Endothelial cell of umbilical vein (primary cell): ENCODE measurements around the gene SLC25A43. TPM values are rescaled to one million over a fixed set of nuclear protein-coding genes. Genes with fewer than 3 reads are reported as not detected.
"Not testable (repeated sequence)": the region's sequence is repeated elsewhere in the genome, so short reads cannot be mapped to it uniquely, and the experiment has no call there.

Source experiments
- BruUV-seq: library from RNA; stranded (reverse); fragments of 400-500 nt; replicated peaks from 2 replicates; lab custom pipeline; 2021; lab: Mats Ljungman, UMichigan
- CTCF ChIA-PET: fragments of 300-600, 350-600 bp; sonication (Branson Sonifier 250); formaldehyde crosslinking; loops from one replicate; lab custom pipeline; 2021; ENCODE audit warnings: antibody characterized with exemption, inconsistent platforms; lab: Charles Lee
- POLR2A ChIA-PET: fragments of 300-600, 350-600 bp; sonication (Branson Sonifier 250); formaldehyde crosslinking; loops from one replicate; lab custom pipeline; 2021; ENCODE audit warnings: antibody characterized with exemption, inconsistent platforms; lab: Charles Lee
- DNase-seq: peaks from one replicate; pipeline ENCODE4 v3.0.0-alpha.2; 2011; ENCODE audit warnings: low read depth, low spot score
- FAIRE-seq: peaks from 2 replicates; lab custom pipeline; 2011; peaks lifted over from hg19 to GRCh38; lab: Jason Lieb, UNC
- H2AFZ ChIP-seq: 2 replicates; pipeline ENCODE4 v1.6.0; 2012; ENCODE audit warnings: low read depth, low read length, control low read depth, inconsistent platforms
- H3K27ac ChIP-seq: 2 replicates; pipeline ENCODE4 v1.5.1; 2011; ENCODE audit warnings: low read depth, mild to moderate bottlenecking, control low read depth, low read length, moderate library complexity; ENCODE audit not compliant: insufficient read depth
- H3K27me3 ChIP-seq, 2 experiments: 2 replicates each; pipeline versions ENCODE4 v1.6.0 to v1.6.1; 2011; ENCODE audit warnings: low read length in 2 of 2, mixed read lengths in 1 of 2; ENCODE audit not compliant: control insufficient read depth in 2 of 2, insufficient read depth in 2 of 2
- H3K36me3 ChIP-seq, 2 experiments: 2 replicates in 1 of 2; 3 replicates in 1 of 2; pipeline ENCODE4 v1.5.1; 2011; ENCODE audit warnings: low read length in 2 of 2, mild to moderate bottlenecking in 1 of 2, moderate library complexity in 1 of 2; ENCODE audit not compliant: control insufficient read depth in 2 of 2, insufficient read depth in 2 of 2; ENCODE audit errors: extremely low read depth in 1 of 2
- H3K4me1 ChIP-seq: 3 replicates; pipeline ENCODE4 v1.5.1; 2011; ENCODE audit warnings: mild to moderate bottlenecking, low read length; ENCODE audit not compliant: control insufficient read depth, insufficient read depth; ENCODE audit errors: extremely low read depth
- H3K4me2 ChIP-seq: 2 replicates; pipeline ENCODE4 v1.6.1; 2011; ENCODE audit warnings: low read length, control low read depth, mixed read lengths; ENCODE audit not compliant: insufficient read depth
- H3K4me3 ChIP-seq, 3 experiments: fragments of 200-600 bp in 1 of 3; sonication (generic), shearing (Covaris generic) in 1 of 3; replicated peaks in 1 of 3; 2 replicates each; pipeline ENCODE4 v1.5.1; 2011 to 2016; ENCODE audit warnings: control low read depth in 3 of 3, low read length in 3 of 3, mild to moderate bottlenecking in 2 of 3, inconsistent platforms in 1 of 3, low read depth in 1 of 3, moderate library complexity in 1 of 3; ENCODE audit not compliant: insufficient read depth in 1 of 3
- H3K79me2 ChIP-seq: 2 replicates; pipeline ENCODE4 v1.6.0; 2012; ENCODE audit warnings: low read length, inconsistent platforms; ENCODE audit not compliant: control insufficient read depth, insufficient read depth
- H3K9ac ChIP-seq: replicated peaks from 2 replicates; pipeline ENCODE3; 2011; ENCODE audit warnings: low read length, control low read depth; ENCODE audit not compliant: insufficient read depth; ENCODE audit errors: extremely low read depth
- H3K9me1 ChIP-seq: replicated peaks from 3 replicates; pipeline ENCODE4 v1.6.0; 2011; ENCODE audit warnings: mild to moderate bottlenecking, low read length; ENCODE audit not compliant: control insufficient read depth, insufficient read depth; ENCODE audit errors: extremely low read depth
- H3K9me3 ChIP-seq: replicated peaks from 2 replicates; pipeline ENCODE4 v1.5.1; 2012; ENCODE audit warnings: low read length, inconsistent platforms; ENCODE audit not compliant: control insufficient read depth, insufficient read depth
- H4K20me1 ChIP-seq: replicated peaks from 2 replicates; pipeline ENCODE3; 2011; ENCODE audit warnings: mild to moderate bottlenecking, low read length; ENCODE audit not compliant: control insufficient read depth, insufficient read depth; ENCODE audit errors: extremely low read depth
- EZH2 ChIP-seq: IDR thresholded peaks from 2 replicates; pipeline ENCODE4 v1.6.1; 2012; ENCODE audit warnings: borderline replicate concordance, low read depth, mild to moderate bottlenecking, moderate library complexity, low read length, inconsistent platforms; ENCODE audit not compliant: severe bottlenecking
- GATA2 ChIP-seq: IDR thresholded peaks from 2 replicates; pipeline ENCODE4 v1.7.0; 2011; ENCODE audit warnings: low read depth, mild to moderate bottlenecking, moderate library complexity, mixed read lengths, low read length; ENCODE audit not compliant: insufficient read length, insufficient read depth
- JUN ChIP-seq: IDR thresholded peaks from 2 replicates; pipeline ENCODE4 v1.6.1; 2011; ENCODE audit warnings: borderline replicate concordance, low read depth; ENCODE audit not compliant: insufficient read length, insufficient read depth
- MAX ChIP-seq: IDR thresholded peaks from 2 replicates; pipeline ENCODE4 v1.6.1; 2011; ENCODE audit not compliant: insufficient read depth, insufficient read length
- POLR2A ChIP-seq: IDR thresholded peaks from 2 replicates; pipeline ENCODE4 v1.6.1; 2012; ENCODE audit warnings: low read depth, mild to moderate bottlenecking, control low read depth, low read length
- POLR2AphosphoS5 ChIP-seq: IDR thresholded peaks from 2 replicates; pipeline ENCODE4 v1.6.1; 2012; ENCODE audit warnings: low read depth, mild to moderate bottlenecking, control low read depth, low read length, moderate library complexity; ENCODE audit not compliant: insufficient read depth
- dilution Hi-C: fragments of 300-500 bp; cut with MboI; formaldehyde crosslinking; loops from one replicate; pipeline ENCODE4 v1.15.0; 2019; ENCODE audit warnings: low sequenced_read_pairs; ENCODE audit not compliant: extremely low pct_ligation_motif_present
- intact Hi-C: fragments of 100-400 bp; cut with micrococcal nuclease; formaldehyde crosslinking; loops from one replicate; pipeline ENCODE4 v1.10.0; 2022
- polyA plus RNA-seq, 4 experiments: library from polyadenylated mRNA; depleted of rRNA in 3 of 4; stranded (reverse) in 3 of 4; unstranded in 1 of 4; fragments of >200 nt; gene quantifications; 2 replicates each; pipeline versions ENCODE4 v1.2.1 to v1.2.3, GENCODE V29; 2011 to 2012; ENCODE audit warnings: missing spikeins in 1 of 4
- total RNA-seq: library from RNA; stranded (reverse); gene quantifications from 2 replicates; pipeline ENCODE4 v1.2.3, GENCODE V29; 2021

The SLC25A43 gene
- total and polyA plus RNA-seq, 2 donors (not counting 3 experiments of a cell fraction or from before 2014, with no cell fraction given) = 7.2 to 11.5 TPM

- Histone ChIP-seq H3K9me1 (no peaks in the 10 kb centered on the region), H3K9me3 (no peaks in the 10 kb centered on the region), H3K4me1 (no peaks in the 10 kb centered on the region), H3K4me3 (no peak overlapping the region), H3K27ac (no peak overlapping the region), H3K9ac (no peak overlapping the region), H3K4me2 (no peak overlapping the region), H3K36me3 (no peaks in the 10 kb centered on the region), H2AFZ (no peak overlapping the region), H4K20me1 (no peaks in the 10 kb centered on the region), H3K79me2 (no peaks in the 10 kb centered on the region), H3K27me3 (no peaks in the 10 kb centered on the region)
- CTCF ChIA-PET = no interaction called here
- intact Hi-C loops (no loop called here), dilution Hi-C loops (no loop called here)
- no TSS peak for BruUV-seq
- DNase-seq (no peak), FAIRE-seq (no peak)
- POLR2A ChIA-PET = no interaction called here
- TF ChIP-seq GATA2 = no peak
- no peak for TF ChIP-seq JUN
- no peak for TF ChIP-seq MAX
- TF ChIP-seq POLR2AphosphoS5 = no peak
- no peak for TF ChIP-seq POLR2A
- TF ChIP-seq EZH2 = no peak
Measured at GRCh38 chrX:119363391-119363790, 35.7 kb upstream of the SLC25A43 start.

GRCh38 chrX:119371861-119372260 is 27.3 kb upstream of the SLC25A43 start:
- POLR2A ChIA-PET, H3K9ac ChIP-seq, H4K20me1 ChIP-seq, H3K4me2 ChIP-seq, BruUV-seq, CTCF ChIA-PET, H3K9me1 ChIP-seq, H2AFZ ChIP-seq, dilution Hi-C loops, H3K4me1 ChIP-seq, H3K27me3 ChIP-seq, H3K9me3 ChIP-seq, H3K79me2 ChIP-seq, intact Hi-C loops, H3K4me3 ChIP-seq, DNase-seq, H3K36me3 ChIP-seq, H3K27ac ChIP-seq: not testable (repeated sequence)
- peak; percentile 73 for FAIRE-seq
